DND-41 (cell line): ENCODE measurements around the gene MAP7D1.

ENCODE experiments used
- EZH2 ChIP-seq: IDR thresholded peaks from 3 replicates; pipeline ENCODE4 v1.6.1; 2012; ENCODE audit warnings: borderline replicate concordance, low read depth, mild to moderate bottlenecking, moderate library complexity, low read length, inconsistent platforms; ENCODE audit not compliant: severe bottlenecking
- TF ChIP-seq, protein P1 (sequence below): IDR thresholded peaks from 2 replicates; pipeline ENCODE4 v1.5.1; 2012; ENCODE audit warnings: borderline replicate concordance, low read length, moderate library complexity, mild to moderate bottlenecking; ENCODE audit not compliant: poor library complexity, severe bottlenecking; ENCODE audit errors: extremely low read depth

GRCh38 chr1:36149973-36150295, 6.0 kb upstream of the MAP7D1 start:
- no peak for TF ChIP-seq EZH2
- TF ChIP-seq, protein P1, sequence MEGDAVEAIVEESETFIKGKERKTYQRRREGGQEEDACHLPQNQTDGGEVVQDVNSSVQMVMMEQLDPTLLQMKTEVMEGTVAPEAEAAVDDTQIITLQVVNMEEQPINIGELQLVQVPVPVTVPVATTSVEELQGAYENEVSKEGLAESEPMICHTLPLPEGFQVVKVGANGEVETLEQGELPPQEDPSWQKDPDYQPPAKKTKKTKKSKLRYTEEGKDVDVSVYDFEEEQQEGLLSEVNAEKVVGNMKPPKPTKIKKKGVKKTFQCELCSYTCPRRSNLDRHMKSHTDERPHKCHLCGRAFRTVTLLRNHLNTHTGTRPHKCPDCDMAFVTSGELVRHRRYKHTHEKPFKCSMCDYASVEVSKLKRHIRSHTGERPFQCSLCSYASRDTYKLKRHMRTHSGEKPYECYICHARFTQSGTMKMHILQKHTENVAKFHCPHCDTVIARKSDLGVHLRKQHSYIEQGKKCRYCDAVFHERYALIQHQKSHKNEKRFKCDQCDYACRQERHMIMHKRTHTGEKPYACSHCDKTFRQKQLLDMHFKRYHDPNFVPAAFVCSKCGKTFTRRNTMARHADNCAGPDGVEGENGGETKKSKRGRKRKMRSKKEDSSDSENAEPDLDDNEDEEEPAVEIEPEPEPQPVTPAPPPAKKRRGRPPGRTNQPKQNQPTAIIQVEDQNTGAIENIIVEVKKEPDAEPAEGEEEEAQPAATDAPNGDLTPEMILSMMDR = no peak
